SK-N-SH treated with all-trans-retinoic acid at 6 μM for 48 hours (cell line): ENCODE results near the gene KPNA1.

Experiments used
- ATAC-seq: fragments of 200-7000 bp; cut with Tn5 transposase; 3 replicates; pipeline ENCODE4 v1.9.1; 2020; ENCODE audit warnings: mild to moderate bottlenecking, moderate library complexity
- ARNTL ChIP-seq: fragments of 450-650 bp; formaldehyde crosslinking; IDR thresholded peaks from 2 replicates; pipeline ENCODE4 v1.5.0; 2020; ENCODE audit warnings: low read depth, mild to moderate bottlenecking, moderate library complexity, borderline replicate concordance
- BACH2 ChIP-seq: fragments of 250-450 bp; sonication (Bioruptor Pico); IDR thresholded peaks from 2 replicates; pipeline ENCODE4 v1.9.0; 2021; ENCODE audit warnings: mild to moderate bottlenecking, borderline replicate concordance
- CREB5 ChIP-seq: fragments of 250-450 bp; sonication (Bioruptor Pico); IDR thresholded peaks from 2 replicates; pipeline ENCODE4 v1.5.1; 2020; ENCODE audit warnings: low read depth, mild to moderate bottlenecking, moderate library complexity
- CSDC2 ChIP-seq: fragments of 250-450 bp; sonication (Bioruptor Pico); IDR thresholded peaks from 2 replicates; pipeline ENCODE4 v1.5.0; 2020; ENCODE audit warnings: mild to moderate bottlenecking, moderate library complexity
- CSRNP3 ChIP-seq: fragments of 250-450 bp; sonication (Bioruptor Pico); IDR thresholded peaks from 2 replicates; pipeline ENCODE4 v1.5.1; 2021; ENCODE audit warnings: mild to moderate bottlenecking, moderate library complexity
- ESRRG ChIP-seq: fragments of 250-450 bp; sonication (Bioruptor Pico); IDR thresholded peaks from 2 replicates; pipeline ENCODE4 v1.6.1; 2021; ENCODE audit warnings: mild to moderate bottlenecking
- GLIS3 ChIP-seq: fragments of 250-450 bp; sonication (Bioruptor Pico); IDR thresholded peaks from 2 replicates; pipeline ENCODE4 v1.5.0; 2020; ENCODE audit warnings: mild to moderate bottlenecking, moderate library complexity
- ISL1 ChIP-seq: fragments of 250-450 bp; sonication (Bioruptor Pico); IDR thresholded peaks from 2 replicates; pipeline ENCODE4 v2.1.2; 2022; ENCODE audit warnings: mild to moderate bottlenecking, moderate library complexity
- OSR1 ChIP-seq: fragments of 250-450 bp; sonication (Bioruptor Pico); IDR thresholded peaks from 2 replicates; pipeline ENCODE4 v1.8.0; 2022; ENCODE audit warnings: moderate library complexity, mild to moderate bottlenecking, inconsistent platforms
- PATZ1 ChIP-seq: fragments of 250-450 bp; sonication (Bioruptor Pico); IDR thresholded peaks from 2 replicates; pipeline ENCODE4 v1.8.0; 2020; ENCODE audit warnings: mild to moderate bottlenecking, moderate library complexity, borderline replicate concordance
- POU6F1 ChIP-seq: fragments of 250-450 bp; sonication (Bioruptor Pico); IDR thresholded peaks from 2 replicates; pipeline ENCODE4 v1.8.0; 2021; ENCODE audit warnings: low read depth, mild to moderate bottlenecking, moderate library complexity, borderline replicate concordance
- PPARA ChIP-seq: fragments of 250-450 bp; sonication (Bioruptor Pico); IDR thresholded peaks from 2 replicates; pipeline ENCODE4 v1.5.0; 2020; ENCODE audit warnings: mild to moderate bottlenecking, borderline replicate concordance
- RARB ChIP-seq: fragments of 250-450 bp; sonication (Bioruptor Pico); IDR thresholded peaks from 2 replicates; pipeline ENCODE4 v1.8.0; 2021; ENCODE audit warnings: mild to moderate bottlenecking, moderate library complexity
- SNAI2 ChIP-seq: fragments of 250-450 bp; sonication (Bioruptor Pico); IDR thresholded peaks from 2 replicates; pipeline ENCODE4 v1.5.0; 2020; ENCODE audit warnings: mild to moderate bottlenecking, moderate library complexity
- TCF4 ChIP-seq: fragments of 250-450 bp; sonication (Bioruptor Pico); IDR thresholded peaks from 2 replicates; pipeline ENCODE4 v1.8.0; 2021; ENCODE audit warnings: mild to moderate bottlenecking, moderate library complexity, borderline replicate concordance
- TOX ChIP-seq: fragments of 250-450 bp; sonication (Bioruptor Pico); IDR thresholded peaks from 2 replicates; pipeline ENCODE4 v1.8.0; 2021; ENCODE audit warnings: mild to moderate bottlenecking, moderate library complexity, borderline replicate concordance
- ZC3H10 ChIP-seq: fragments of 250-450 bp; sonication (Bioruptor Pico); IDR thresholded peaks from 2 replicates; pipeline ENCODE4 v1.5.1; 2021; ENCODE audit warnings: mild to moderate bottlenecking, moderate library complexity
- ZFP3 ChIP-seq: fragments of 250-450 bp; sonication (Bioruptor Pico); IDR thresholded peaks from 2 replicates; pipeline ENCODE4 v1.5.0; 2020; ENCODE audit warnings: mild to moderate bottlenecking, moderate library complexity
- ZFP30 ChIP-seq: fragments of 450-650 bp; formaldehyde crosslinking; IDR thresholded peaks from 2 replicates; pipeline ENCODE4 v1.5.0; 2022; ENCODE audit warnings: mild to moderate bottlenecking, moderate library complexity
- ZNF565 ChIP-seq: fragments of 450-650 bp; formaldehyde crosslinking; conservative IDR thresholded peaks from 2 replicates; pipeline ENCODE4 v1.5.0; 2020; ENCODE audit warnings: low read depth, mild to moderate bottlenecking, moderate library complexity
- ZNF70 ChIP-seq: fragments of 450-650 bp; formaldehyde crosslinking; IDR thresholded peaks from 2 replicates; pipeline ENCODE4 v1.5.0; 2020; ENCODE audit warnings: mild to moderate bottlenecking, moderate library complexity
- ZNF8 ChIP-seq: fragments of 450-650 bp; formaldehyde crosslinking; IDR thresholded peaks from 2 replicates; pipeline ENCODE4 v1.5.0; 2020; ENCODE audit warnings: mild to moderate bottlenecking, moderate library complexity

KPNA1 gene

GRCh38 chr3:122427857-122428471 lies 86.8 kb downstream of the KPNA1 start:
- no peak for ATAC-seq
- TF ChIP-seq CSRNP3 (no peak), ZNF565 (CRISPR knock-in tag) (no peak), ZNF70 (CRISPR knock-in tag) (no peak), BACH2 (CRISPR knock-in tag) (no peak), ISL1 (CRISPR knock-in tag) (no peak), GLIS3 (CRISPR knock-in tag) (no peak), ZC3H10 (CRISPR knock-in tag) (no peak), ARNTL (CRISPR knock-in tag) (no peak), CSDC2 (CRISPR knock-in tag) (no peak), PPARA (CRISPR knock-in tag) (no peak), OSR1 (CRISPR knock-in tag) (no peak), CREB5 (no peak), PATZ1 (CRISPR knock-in tag) (no peak), TCF4 (CRISPR knock-in tag) (no peak), TOX (CRISPR knock-in tag) (no peak), RARB (CRISPR knock-in tag) (no peak), ZNF8 (CRISPR knock-in tag) (no peak), ZFP30 (no peak), ESRRG (CRISPR knock-in tag) (no peak)
- TF ChIP-seq, all 23 proteins: peak for 0

- TF ChIP-seq ZNF8 (CRISPR knock-in tag) (no peak), ISL1 (CRISPR knock-in tag) (no peak), BACH2 (CRISPR knock-in tag) (no peak), ZNF565 (CRISPR knock-in tag) (no peak), PPARA (CRISPR knock-in tag) (no peak), ARNTL (CRISPR knock-in tag) (no peak), CSRNP3 (no peak), ZNF70 (CRISPR knock-in tag) (no peak), ZC3H10 (CRISPR knock-in tag) (no peak), TCF4 (CRISPR knock-in tag) (no peak), ZFP3 (CRISPR knock-in tag) (no peak), ZFP30 (no peak), RARB (CRISPR knock-in tag) (no peak), CREB5 (no peak), TOX (CRISPR knock-in tag) (no peak), CSDC2 (CRISPR knock-in tag) (no peak)
- no peak for ATAC-seq
Measured at GRCh38 chr3:122421836-122422235, 92.9 kb downstream of the KPNA1 start.

- ATAC-seq: no peak
- TF ChIP-seq CSRNP3: no peak
- TF ChIP-seq BACH2 (CRISPR knock-in tag): no peak
- no peak for TF ChIP-seq ISL1 (CRISPR knock-in tag)
- TF ChIP-seq RARB (CRISPR knock-in tag): no peak
- no peak for TF ChIP-seq SNAI2 (CRISPR knock-in tag)
- TF ChIP-seq ESRRG (CRISPR knock-in tag): no peak
- no peak for TF ChIP-seq ZNF8 (CRISPR knock-in tag)
- TF ChIP-seq GLIS3 (CRISPR knock-in tag): no peak
- TF ChIP-seq ZNF70 (CRISPR knock-in tag): no peak
- TF ChIP-seq POU6F1 (CRISPR knock-in tag): no peak
- TF ChIP-seq OSR1 (CRISPR knock-in tag): no peak
- no peak for TF ChIP-seq ZFP30
- no peak for TF ChIP-seq ZNF565 (CRISPR knock-in tag)
- no peak for TF ChIP-seq ARNTL (CRISPR knock-in tag)
Measured at GRCh38 chr3:122421101-122421500, 93.6 kb downstream of the KPNA1 start.
